PC-9 (cell line): ENCODE measurements around the gene PLEKHA5.

ENCODE experiments used
- CTCF ChIP-seq: fragments of 200-600 bp; sonication (generic); conservative IDR thresholded peaks from 2 replicates; pipeline ENCODE4 v1.6.1; 2017; ENCODE audit warnings: mixed run types, antibody characterized with exemption, mild to moderate bottlenecking, moderate library complexity
- EZH2 ChIP-seq: fragments of 200-600 bp; sonication (generic); IDR thresholded peaks from 2 replicates; pipeline ENCODE4 v1.8.0; 2017; ENCODE audit warnings: antibody characterized with exemption, low read depth

GRCh38 chr12:19179986-19180385 lies 50.5 kb downstream of the PLEKHA5 start:
- TF ChIP-seq CTCF (no peak), EZH2 (no peak)
